Mesendoderm (in vitro differentiated cells): Measurements from ENCODE around the gene VPS26B.
A peak's percentile ranks its signal among the peaks of the same experiment; 100 is the strongest.

Experiments
- DNase-seq: peaks from one replicate; pipeline ENCODE4 v3.0.0; 2013
- H2AK5ac ChIP-seq: 2 replicates; pipeline ENCODE4 v1.6.1; 2013; ENCODE audit warnings: low read length, inconsistent platforms
- H2BK120ac ChIP-seq: 2 replicates; pipeline ENCODE4 v1.6.1; 2013; ENCODE audit warnings: low read depth, mild to moderate bottlenecking, low read length, moderate library complexity, mixed read lengths
- H2BK15ac ChIP-seq: replicated peaks from 2 replicates; pipeline ENCODE4 v1.6.1; 2013; ENCODE audit warnings: low read depth, mild to moderate bottlenecking, moderate library complexity
- H2BK5ac ChIP-seq: 2 replicates; pipeline ENCODE4 v1.6.1; 2013; ENCODE audit warnings: low read length, inconsistent platforms
- H3K18ac ChIP-seq: 2 replicates; pipeline ENCODE4 v1.6.1; 2013; ENCODE audit warnings: mild to moderate bottlenecking, low read length, mixed read lengths
- H3K23ac ChIP-seq: one replicate; pipeline ENCODE4 v1.6.1; 2013; ENCODE audit warnings: low read length
- H3K27ac ChIP-seq: 2 replicates; pipeline ENCODE4 v1.5.1; 2013; ENCODE audit warnings: low read depth, mild to moderate bottlenecking, inconsistent platforms, low read length, moderate library complexity
- H3K27me3 ChIP-seq: 2 replicates; pipeline ENCODE4 v1.6.1; 2013; ENCODE audit warnings: low read length, control low read depth, mild to moderate bottlenecking, inconsistent platforms; ENCODE audit not compliant: insufficient read depth, poor library complexity
- H3K36me3 ChIP-seq: 2 replicates; pipeline ENCODE4 v1.6.1; 2013; ENCODE audit warnings: low read length, inconsistent platforms; ENCODE audit not compliant: control insufficient read depth, insufficient read depth
- H3K4ac ChIP-seq: one replicate; pipeline ENCODE4 v1.6.1; 2013; ENCODE audit warnings: low read depth, mild to moderate bottlenecking, low read length, moderate library complexity
- H3K4me1 ChIP-seq: 2 replicates; pipeline ENCODE4 v1.6.1; 2013; ENCODE audit warnings: low read depth, low read length, inconsistent platforms; ENCODE audit not compliant: control insufficient read depth
- H3K4me2 ChIP-seq: 2 replicates; pipeline ENCODE4 v1.6.1; 2013; ENCODE audit warnings: low read length
- H3K4me3 ChIP-seq: 2 replicates; pipeline ENCODE4 v1.5.1; 2013; ENCODE audit warnings: mild to moderate bottlenecking, low read length
- H3K56ac ChIP-seq: one replicate; pipeline ENCODE4 v1.6.1; 2013; ENCODE audit warnings: low read length
- H3K79me1 ChIP-seq: 2 replicates; pipeline ENCODE4 v1.6.1; 2013; ENCODE audit warnings: low read length, inconsistent platforms
- H3K79me2 ChIP-seq: 2 replicates; pipeline ENCODE4 v1.6.1; 2013; ENCODE audit warnings: mild to moderate bottlenecking, low read length; ENCODE audit not compliant: control insufficient read depth, insufficient read depth
- H3K9ac ChIP-seq: 2 replicates; pipeline ENCODE4 v1.6.1; 2013; ENCODE audit warnings: low read length, inconsistent platforms
- H4K5ac ChIP-seq: one replicate; pipeline ENCODE4 v1.6.1; 2013; ENCODE audit warnings: low read length
- H4K8ac ChIP-seq: one replicate; pipeline ENCODE4 v1.6.1; 2013; ENCODE audit warnings: low read depth, mild to moderate bottlenecking, control low read depth, low read length, moderate library complexity
- WGBS: extraction: QIAGEN DNeasy Blood & Tissue Kit; methylation state at CpG from one replicate; pipeline ENCODE4 v1.1.7; 2013; ENCODE audit warnings: low lambda C conversion rate, missing lambda C conversion rate; ENCODE audit not compliant: insufficient coverage; ENCODE audit errors: extremely low coverage; 5-methylcytosine and 5-hydroxymethylcytosine counted together

The VPS26B gene

GRCh38 chr11:134275188-134275533, 50.7 kb downstream of the VPS26B start:
- no peaks in the 10 kb centered on the region for H3K27me3 ChIP-seq
- no peak overlapping the region for H3K27ac ChIP-seq
- H3K23ac ChIP-seq, result no peak overlapping the region
- H3K4me1 ChIP-seq, result peaks cover 2% of the 10 kb centered on the region
- no peak overlapping the region for H2BK120ac ChIP-seq
- H3K79me1 ChIP-seq, result no peaks in the 10 kb centered on the region
- peak overlapping the region; percentile 17 for H3K4me3 ChIP-seq
- H4K8ac ChIP-seq, result no peak overlapping the region
- H3K9ac ChIP-seq, result peak overlapping the region; percentile 78
- no peak overlapping the region for H3K18ac ChIP-seq
- no peak for DNase-seq
- H3K4me2 ChIP-seq, result peak overlapping the region; percentile 63
- peaks cover 6% of the 10 kb centered on the region for H3K79me2 ChIP-seq
- no peak overlapping the region for H2BK5ac ChIP-seq
- no peak overlapping the region for H2BK15ac ChIP-seq
- peak overlapping the region; percentile 92 for H3K56ac ChIP-seq
- H2AK5ac ChIP-seq, result no peak overlapping the region
- H3K36me3 ChIP-seq, result no peaks in the 10 kb centered on the region
- H4K5ac ChIP-seq, result no peak overlapping the region
- WGBS, result no CpG with 5 or more reads among the region's 5 CpGs
- no peak overlapping the region for H3K4ac ChIP-seq

GRCh38 chr11:134275534-134276395, 51.3 kb downstream of the VPS26B start, which contains the start of gene GLB1L3:
Gene GLB1L3 (plus strand): TSS chr11:134276379. CDS start chr11:134276741, 362 bp downstream.
- no peak within 1 kb of the TSS for H2BK5ac ChIP-seq
- peak; percentile 76 for DNase-seq
- no peak within 1 kb of the TSS for H2AK5ac ChIP-seq
- no peak within 1 kb of the TSS for H2BK120ac ChIP-seq
- peaks cover 6% of the 10 kb centered on the region for H3K79me2 ChIP-seq
- peak within 1 kb of the TSS; percentile 17 for H3K4me3 ChIP-seq
- H3K27me3 ChIP-seq, result no peaks in the 10 kb centered on the region
- no peak within 1 kb of the TSS for H4K5ac ChIP-seq
- peaks cover 2% of the 10 kb centered on the region for H3K4me1 ChIP-seq
- no peak within 1 kb of the TSS for H3K4ac ChIP-seq
- peak within 1 kb of the TSS; percentile 78 for H3K9ac ChIP-seq
- H3K23ac ChIP-seq, result peak within 1 kb of the TSS; percentile 81
- H3K27ac ChIP-seq, result no peak within 1 kb of the TSS
- peak within 1 kb of the TSS; percentile 20 for H3K18ac ChIP-seq
- WGBS, result no CpG with 5 or more reads among the region's 68 CpGs
- H3K56ac ChIP-seq, result peak within 1 kb of the TSS; percentile 92
- H2BK15ac ChIP-seq, result no peak within 1 kb of the TSS
- no peaks in the 10 kb centered on the region for H3K36me3 ChIP-seq
- H3K4me2 ChIP-seq, result peak within 1 kb of the TSS; percentile 63
- no peaks in the 10 kb centered on the region for H3K79me1 ChIP-seq
- no peak within 1 kb of the TSS for H4K8ac ChIP-seq

GRCh38 chr11:134276396-134277182, 52.1 kb downstream of the VPS26B start:
- H3K23ac ChIP-seq, result peak overlapping the region; percentile 81
- peak overlapping the region; percentile 17 for H3K4me3 ChIP-seq
- H3K27me3 ChIP-seq, result no peaks in the 10 kb centered on the region
- no peak overlapping the region for H2AK5ac ChIP-seq
- H4K8ac ChIP-seq, result no peak overlapping the region
- peak overlapping the region; percentile 20 for H3K18ac ChIP-seq
- no peak overlapping the region for H2BK120ac ChIP-seq
- H2BK15ac ChIP-seq, result no peak overlapping the region
- H3K27ac ChIP-seq, result no peak overlapping the region
- no peaks in the 10 kb centered on the region for H3K79me1 ChIP-seq
- DNase-seq, result peak; percentile 53
- H3K4me1 ChIP-seq, result peaks cover 2% of the 10 kb centered on the region
- no peak overlapping the region for H3K4ac ChIP-seq
- no CpG with 5 or more reads among the region's 88 CpGs for WGBS
- peak overlapping the region; percentile 63 for H3K4me2 ChIP-seq
- H3K56ac ChIP-seq, result peak overlapping the region; percentile 92
- H3K79me2 ChIP-seq, result peaks cover 6% of the 10 kb centered on the region
- no peak overlapping the region for H4K5ac ChIP-seq
- H2BK5ac ChIP-seq, result no peak overlapping the region
- no peaks in the 10 kb centered on the region for H3K36me3 ChIP-seq
- peak overlapping the region; percentile 78 for H3K9ac ChIP-seq

GRCh38 chr11:134277183-134278001, 52.9 kb downstream of the VPS26B start:
- no peak overlapping the region for H3K4ac ChIP-seq
- peak overlapping the region; percentile 17 for H3K4me3 ChIP-seq
- no peak overlapping the region for H4K5ac ChIP-seq
- peak overlapping the region; percentile 78 for H3K9ac ChIP-seq
- H3K23ac ChIP-seq, result no peak overlapping the region
- H3K79me2 ChIP-seq, result peaks cover 6% of the 10 kb centered on the region
- peak overlapping the region; percentile 92 for H3K56ac ChIP-seq
- H4K8ac ChIP-seq, result no peak overlapping the region
- H3K18ac ChIP-seq, result no peak overlapping the region
- no peaks in the 10 kb centered on the region for H3K79me1 ChIP-seq
- peaks cover 2% of the 10 kb centered on the region for H3K4me1 ChIP-seq
- H3K4me2 ChIP-seq, result peak overlapping the region; percentile 63
- H3K27me3 ChIP-seq, result no peaks in the 10 kb centered on the region
- peak; percentile 75 for DNase-seq
- H2BK120ac ChIP-seq, result no peak overlapping the region
- no peak overlapping the region for H2BK15ac ChIP-seq
- H3K36me3 ChIP-seq, result no peaks in the 10 kb centered on the region
- WGBS, result no CpG with 5 or more reads among the region's 36 CpGs
- no peak overlapping the region for H2BK5ac ChIP-seq
- H3K27ac ChIP-seq, result no peak overlapping the region
- H2AK5ac ChIP-seq, result no peak overlapping the region

- no CpG with 5 or more reads among the region's 4 CpGs for WGBS
- no peak overlapping the region for H2AK5ac ChIP-seq
- no peak overlapping the region for H2BK120ac ChIP-seq
- no peak overlapping the region for H3K4me2 ChIP-seq
- no peaks in the 10 kb centered on the region for H3K79me1 ChIP-seq
- no peaks in the 10 kb centered on the region for H3K36me3 ChIP-seq
- no peak overlapping the region for H3K27ac ChIP-seq
- no peak overlapping the region for H2BK15ac ChIP-seq
- no peaks in the 10 kb centered on the region for H3K4me1 ChIP-seq
- H3K23ac ChIP-seq, result no peak overlapping the region
- no peak overlapping the region for H3K9ac ChIP-seq
- H3K56ac ChIP-seq, result no peak overlapping the region
- no peak overlapping the region for H3K4ac ChIP-seq
- peaks cover 6% of the 10 kb centered on the region for H3K79me2 ChIP-seq
- DNase-seq, result no peak
- no peaks in the 10 kb centered on the region for H3K27me3 ChIP-seq
- H2BK5ac ChIP-seq, result no peak overlapping the region
- H4K8ac ChIP-seq, result no peak overlapping the region
- H3K4me3 ChIP-seq, result no peak overlapping the region
- H3K18ac ChIP-seq, result no peak overlapping the region
- H4K5ac ChIP-seq, result no peak overlapping the region
Measured at GRCh38 chr11:134278356-134278755, 53.9 kb downstream of the VPS26B start.
